ENCODE results near the gene TBCD. TPM values are rescaled to one million over a fixed set of nuclear protein-coding genes. Genes with fewer than 3 reads are reported as not detected.

The TBCD gene
- total and polyA plus RNA-seq, 12 donors: 25.6 to 240 (median 66.2) TPM

DNA sequence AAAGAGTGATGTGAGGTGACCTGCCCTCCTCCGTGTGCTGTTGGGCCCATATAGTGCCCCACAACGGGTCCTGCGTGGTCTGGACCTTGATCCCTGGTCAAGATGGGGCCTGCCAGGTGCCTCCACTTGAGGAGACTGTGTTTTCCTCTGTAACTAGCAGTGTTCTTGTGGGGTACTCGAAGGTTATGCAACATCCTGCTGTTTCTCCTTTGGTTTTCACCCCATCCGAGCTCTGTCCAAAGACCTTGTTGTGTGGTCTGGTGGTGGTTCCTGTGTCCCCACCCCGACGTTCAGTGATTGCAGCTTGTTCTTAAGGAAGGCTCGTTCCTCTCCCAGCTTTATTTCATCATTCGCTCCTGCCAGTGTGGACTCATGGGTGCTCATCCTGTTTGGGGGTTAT lies 126.7 kb downstream of the TBCD start:
- intact Hi-C loops (cut with DNase I): no loop called here
- Histone ChIP-seq H3K27me3 (no peaks in the 10 kb centered on the region), H3K4me1 (replicated peaks in 1 of 2) (peaks cover 0 to 21% of the 10 kb centered on the region in 2 donors), H3K4me3 (no peak overlapping the region), H3K36me3 (replicated peaks in 1 of 2) (no peaks in the 10 kb centered on the region), H3K9me3 (replicated peaks in 1 of 3) (no peaks in the 10 kb centered on the region), H3K27ac (no peak overlapping the region)
- TF ChIP-seq, protein P1, sequence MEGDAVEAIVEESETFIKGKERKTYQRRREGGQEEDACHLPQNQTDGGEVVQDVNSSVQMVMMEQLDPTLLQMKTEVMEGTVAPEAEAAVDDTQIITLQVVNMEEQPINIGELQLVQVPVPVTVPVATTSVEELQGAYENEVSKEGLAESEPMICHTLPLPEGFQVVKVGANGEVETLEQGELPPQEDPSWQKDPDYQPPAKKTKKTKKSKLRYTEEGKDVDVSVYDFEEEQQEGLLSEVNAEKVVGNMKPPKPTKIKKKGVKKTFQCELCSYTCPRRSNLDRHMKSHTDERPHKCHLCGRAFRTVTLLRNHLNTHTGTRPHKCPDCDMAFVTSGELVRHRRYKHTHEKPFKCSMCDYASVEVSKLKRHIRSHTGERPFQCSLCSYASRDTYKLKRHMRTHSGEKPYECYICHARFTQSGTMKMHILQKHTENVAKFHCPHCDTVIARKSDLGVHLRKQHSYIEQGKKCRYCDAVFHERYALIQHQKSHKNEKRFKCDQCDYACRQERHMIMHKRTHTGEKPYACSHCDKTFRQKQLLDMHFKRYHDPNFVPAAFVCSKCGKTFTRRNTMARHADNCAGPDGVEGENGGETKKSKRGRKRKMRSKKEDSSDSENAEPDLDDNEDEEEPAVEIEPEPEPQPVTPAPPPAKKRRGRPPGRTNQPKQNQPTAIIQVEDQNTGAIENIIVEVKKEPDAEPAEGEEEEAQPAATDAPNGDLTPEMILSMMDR (IDR thresholded peaks at IDR 0.05): no peak
- no peak for TF ChIP-seq POLR2A (IDR thresholded peaks at IDR 0.05)
- DNase-seq: no peak
- 71 to 77% (median 74%) methylated on average over 8 to 9 of the region's 9 CpGs for WGBS, 4 donors

DNA sequence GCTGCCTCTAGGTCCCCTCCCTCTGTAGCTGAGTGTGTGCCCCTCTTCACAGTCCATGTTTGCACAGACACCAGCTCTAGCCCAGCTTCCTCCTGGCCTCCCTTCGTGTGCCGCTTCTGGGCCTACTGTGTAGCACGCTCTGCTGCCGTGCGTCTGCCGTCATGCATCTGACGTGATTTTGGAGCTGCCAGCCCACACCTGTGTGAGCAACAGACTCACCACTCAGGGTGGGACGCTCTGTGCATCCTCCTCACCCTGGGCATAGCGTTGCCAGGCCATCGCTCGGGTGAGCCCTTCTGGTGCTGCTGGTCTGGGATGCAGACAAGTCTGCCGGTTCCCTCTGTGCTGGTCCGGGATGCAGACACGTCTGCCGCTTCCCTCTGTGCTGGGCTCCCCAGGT lies 127.4 kb downstream of the TBCD start:
- no peak for DNase-seq
- no peak overlapping the region for H3K27ac ChIP-seq
- no peaks in the 10 kb centered on the region for H3K27me3 ChIP-seq
- no peak overlapping the region for H3K4me3 ChIP-seq
- no peaks in the 10 kb centered on the region for H3K9me3 ChIP-seq (replicated peaks in 1 of 3)
- 93 to 97% (median 94%) methylated on average over 10 to 15 of the region's 15 CpGs for WGBS, 4 donors
- intact Hi-C loops (cut with DNase I): no loop called here
- peaks cover 0 to 21% of the 10 kb centered on the region in 2 donors for H3K4me1 ChIP-seq (replicated peaks in 1 of 2)
- TF ChIP-seq POLR2A (IDR thresholded peaks at IDR 0.05): no peak
- TF ChIP-seq, protein P1 (IDR thresholded peaks at IDR 0.05): no peak
- no peaks in the 10 kb centered on the region for H3K36me3 ChIP-seq (replicated peaks in 1 of 2)

DNA sequence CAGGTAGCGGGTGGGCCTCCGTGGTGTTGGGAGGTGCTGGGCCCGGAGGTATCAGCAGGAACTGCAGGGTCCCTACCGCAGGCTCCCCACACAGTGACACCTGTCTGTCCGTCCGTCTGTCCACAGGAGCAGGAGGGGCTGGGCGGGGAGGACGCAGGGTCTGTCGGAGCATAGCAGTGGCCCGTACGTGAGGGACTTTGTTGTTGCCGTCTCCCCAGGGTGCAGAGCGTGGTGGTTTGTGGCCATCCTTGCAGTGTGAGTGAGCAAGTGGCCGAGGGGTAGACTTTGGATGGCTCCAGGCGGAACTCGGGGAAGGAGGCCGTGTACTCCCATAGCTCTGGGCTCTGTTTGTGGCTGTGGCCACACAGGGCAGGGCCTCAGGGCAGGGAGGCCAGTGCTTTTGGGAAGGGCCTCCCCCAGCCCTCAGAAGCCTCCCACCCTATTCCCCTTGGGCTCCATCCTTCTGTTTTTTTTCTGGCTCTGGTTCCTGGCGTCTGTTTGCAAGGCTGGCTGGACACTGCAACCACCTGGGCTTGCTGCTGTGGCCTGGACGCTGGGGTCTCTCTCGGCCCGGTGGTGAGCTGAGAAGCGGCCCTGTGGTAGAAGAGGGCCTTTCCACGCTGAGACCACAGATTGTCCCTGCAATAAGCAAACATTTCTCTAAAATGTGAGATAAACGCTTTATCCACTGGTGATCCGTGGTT lies 128.9 kb downstream of the TBCD start:
- intact Hi-C loops (cut with DNase I): no loop called here
- Histone ChIP-seq H3K4me1 (replicated peaks in 1 of 2) (peaks cover 2 to 28% of the 10 kb centered on the region in 2 donors), H3K27me3 (no peaks in the 10 kb centered on the region), H3K9me3 (replicated peaks in 1 of 3) (no peaks in the 10 kb centered on the region), H3K27ac (no peak overlapping the region), H3K36me3 (replicated peaks in 1 of 2) (no peaks in the 10 kb centered on the region), H3K4me3 (no peak overlapping the region)
- no peak for DNase-seq
- TF ChIP-seq, protein P1 (IDR thresholded peaks at IDR 0.05): no peak
- TF ChIP-seq POLR2A (IDR thresholded peaks at IDR 0.05): no peak
- whole genome bisulfite sequencing, 4 donors: 88 to 97% (median 92%) methylated on average over 16 to 25 of the region's 25 CpGs

DNA sequence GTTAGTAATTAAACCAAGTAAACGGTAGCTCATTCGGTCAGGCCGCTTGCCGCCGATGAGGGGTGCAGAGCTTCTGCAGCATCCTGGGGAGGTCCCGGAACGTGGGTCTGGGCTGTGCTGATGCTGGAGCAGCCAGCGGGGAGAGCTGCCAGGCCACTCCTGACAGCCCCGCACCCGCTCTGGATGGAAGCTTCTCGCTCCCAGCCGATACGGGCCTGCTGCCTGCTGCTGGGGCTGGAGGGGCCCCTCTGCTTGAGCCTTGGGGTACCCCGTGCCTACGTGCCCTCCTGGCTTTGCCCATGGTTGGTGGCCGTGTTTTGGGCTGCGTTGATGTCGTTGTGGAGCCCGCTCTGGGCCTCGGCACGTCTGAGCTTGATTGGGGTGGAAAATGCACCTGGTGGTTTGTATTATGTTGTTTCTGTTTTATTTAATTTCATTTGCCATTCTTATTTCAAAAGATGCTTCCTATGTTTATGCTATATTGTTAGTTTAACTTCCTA lies 129.5 kb downstream of the TBCD start:
- peaks cover 8 to 28% of the 10 kb centered on the region in 2 donors for H3K4me1 ChIP-seq (replicated peaks in 1 of 2)
- 86 to 90% (median 89%) methylated on average over 18 to 21 of the region's 21 CpGs for WGBS, 4 donors
- peak overlapping the region in 1 of 5 donors; percentile 47 for H3K27ac ChIP-seq
- H3K36me3 ChIP-seq (replicated peaks in 1 of 2): no peaks in the 10 kb centered on the region
- no peaks in the 10 kb centered on the region for H3K9me3 ChIP-seq (replicated peaks in 1 of 3)
- no peak for TF ChIP-seq POLR2A (IDR thresholded peaks at IDR 0.05)
- TF ChIP-seq, protein P1 (IDR thresholded peaks at IDR 0.05): no peak
- no peaks in the 10 kb centered on the region for H3K27me3 ChIP-seq
- intact Hi-C loops (cut with DNase I): no loop called here
- no peak for DNase-seq
- H3K4me3 ChIP-seq: no peak overlapping the region
